NT2/D1 (cell line): Measurements from ENCODE around the gene CGB2.

Source experiments
- YY1 ChIP-seq: IDR thresholded peaks from 2 replicates; pipeline ENCODE4 v1.6.1; 2011; ENCODE audit not compliant: insufficient read length, insufficient read depth
- ZNF274 ChIP-seq: IDR thresholded peaks from 2 replicates; pipeline ENCODE4 v1.6.1; 2011; ENCODE audit warnings: mild to moderate bottlenecking, low read depth, low read length

DNA sequence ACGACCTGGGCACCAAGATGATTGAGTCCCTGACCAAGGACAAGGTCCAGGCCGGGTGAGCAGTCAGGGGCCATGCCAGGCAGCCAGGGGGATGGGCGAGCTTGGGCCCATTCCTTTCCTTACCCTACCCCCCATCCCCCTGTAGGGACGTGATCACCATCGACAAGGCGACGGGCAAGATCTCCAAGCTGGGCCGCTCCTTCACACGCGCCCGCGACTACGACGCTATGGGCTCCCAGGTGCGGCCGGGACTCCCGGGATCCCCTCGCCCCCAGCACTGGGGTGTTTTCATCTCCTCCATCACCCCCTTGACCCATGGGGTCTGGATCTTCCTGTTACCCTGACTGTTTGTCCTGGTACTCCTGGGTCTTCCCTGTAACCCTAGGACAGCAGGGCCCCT is 21.9 kb upstream of the CGB2 start:
- no peak for TF ChIP-seq ZNF274
- TF ChIP-seq YY1: no peak
